Subcutaneous abdominal adipose tissue (tissue), 5 donors: ENCODE data around the gene KDSR.

ENCODE experiments used
- H3K27ac ChIP-seq: one replicate; pipeline ENCODE4 v1.7.0; 2013; ENCODE audit warnings: low read depth, mild to moderate bottlenecking, inconsistent platforms, low read length, moderate library complexity
- H3K27me3 ChIP-seq, 5 donors: one replicate each; pipeline ENCODE4 v1.7.0; 2013; ENCODE audit warnings: low read length in 5 of 5, inconsistent platforms in 1 of 5; ENCODE audit not compliant: control insufficient read depth in 5 of 5, insufficient read depth in 4 of 5
- H3K36me3 ChIP-seq, 5 donors: one replicate each; pipeline ENCODE4 v1.7.0; 2013; ENCODE audit warnings: low read length in 5 of 5; ENCODE audit not compliant: control insufficient read depth in 5 of 5, insufficient read depth in 5 of 5
- H3K4me1 ChIP-seq, 5 donors: one replicate each; pipeline ENCODE4 v1.7.0; 2013; ENCODE audit warnings: low read length in 5 of 5, mild to moderate bottlenecking in 3 of 5, moderate library complexity in 1 of 5; ENCODE audit not compliant: control insufficient read depth in 5 of 5, insufficient read depth in 5 of 5
- H3K4me3 ChIP-seq, 5 donors: one replicate each; pipeline ENCODE4 v1.7.0; 2013; ENCODE audit warnings: low read length in 5 of 5, low read depth in 1 of 5
- H3K9ac ChIP-seq, 5 donors: one replicate each; pipeline ENCODE4 v1.7.0; 2013; ENCODE audit warnings: low read length in 5 of 5, mild to moderate bottlenecking in 4 of 5, moderate library complexity in 3 of 5
- H3K9me3 ChIP-seq, 5 donors: one replicate each; pipeline ENCODE4 v1.7.0; 2013; ENCODE audit warnings: low read length in 5 of 5; ENCODE audit not compliant: control insufficient read depth in 5 of 5
- donor health status: healthy.
- donor health status: healthy.
- donor health status: healthy.
- donor health status: healthy.
- donor health status: healthy.

The KDSR gene

GRCh38 chr18:63346031-63346430 is 21.0 kb downstream of the KDSR start:
- no peaks in the 10 kb centered on the region for H3K9me3 ChIP-seq
- H3K27ac ChIP-seq: peak overlapping the region; percentile 35
- peaks cover 0 to 21% (median 17%) of the 10 kb centered on the region in 5 donors for H3K4me1 ChIP-seq
- H3K9ac ChIP-seq: peak overlapping the region in 1 of 5 donors; percentile 32
- H3K4me3 ChIP-seq: no peak overlapping the region
- H3K27me3 ChIP-seq: no peaks in the 10 kb centered on the region
- H3K36me3 ChIP-seq: peaks cover 19 to 65% (median 62%) of the 10 kb centered on the region in 5 donors

GRCh38 chr18:63344918-63345317 is 22.1 kb downstream of the KDSR start:
- no peaks in the 10 kb centered on the region for H3K9me3 ChIP-seq
- H3K36me3 ChIP-seq: peaks cover 16 to 62% (median 58%) of the 10 kb centered on the region in 5 donors
- H3K4me1 ChIP-seq: peaks cover 0 to 21% (median 17%) of the 10 kb centered on the region in 5 donors
- H3K27ac ChIP-seq: no peak overlapping the region
- no peaks in the 10 kb centered on the region for H3K27me3 ChIP-seq
- H3K4me3 ChIP-seq: no peak overlapping the region
- H3K9ac ChIP-seq: no peak overlapping the region

GRCh38 chr18:63344263-63344662 is 22.7 kb downstream of the KDSR start:
- H3K27me3 ChIP-seq: no peaks in the 10 kb centered on the region
- H3K9ac ChIP-seq: no peak overlapping the region
- H3K4me3 ChIP-seq: no peak overlapping the region
- H3K27ac ChIP-seq: no peak overlapping the region
- H3K9me3 ChIP-seq: no peaks in the 10 kb centered on the region
- H3K36me3 ChIP-seq: peaks cover 12 to 57% (median 53%) of the 10 kb centered on the region in 5 donors
- peaks cover 0 to 21% (median 17%) of the 10 kb centered on the region in 5 donors for H3K4me1 ChIP-seq

- Histone ChIP-seq H3K9me3 (no peaks in the 10 kb centered on the region), H3K36me3 (peaks cover 14 to 66% (median 47%) of the 10 kb centered on the region in 5 donors), H3K4me3 (no peak overlapping the region), H3K27ac (no peak overlapping the region), H3K9ac (no peak overlapping the region), H3K27me3 (no peaks in the 10 kb centered on the region), H3K4me1 (peaks cover 0 to 18% (median 16%) of the 10 kb centered on the region in 5 donors)
Observed at GRCh38 chr18:63342206-63342605, 24.8 kb downstream of the KDSR start.

- H3K9ac ChIP-seq: no peak overlapping the region
- no peak overlapping the region for H3K27ac ChIP-seq
- no peak overlapping the region for H3K4me3 ChIP-seq
- H3K27me3 ChIP-seq: no peaks in the 10 kb centered on the region
- H3K9me3 ChIP-seq: no peaks in the 10 kb centered on the region
- peaks cover 0 to 15% (median 10%) of the 10 kb centered on the region in 5 donors for H3K4me1 ChIP-seq
- peaks cover 13 to 60% (median 39%) of the 10 kb centered on the region in 5 donors for H3K36me3 ChIP-seq
Observed at GRCh38 chr18:63339920-63340484, 27.0 kb downstream of the KDSR start.

- Histone ChIP-seq H3K4me1 (peaks cover 0 to 12% (median 2%) of the 10 kb centered on the region in 5 donors), H3K27me3 (no peaks in the 10 kb centered on the region), H3K4me3 (no peak overlapping the region), H3K9ac (no peak overlapping the region), H3K9me3 (no peaks in the 10 kb centered on the region), H3K36me3 (peaks cover 21 to 65% (median 49%) of the 10 kb centered on the region in 5 donors), H3K27ac (peak overlapping the region; percentile 58)
Observed at GRCh38 chr18:63336366-63337099, 30.5 kb downstream of the KDSR start.

- no peaks in the 10 kb centered on the region for H3K9me3 ChIP-seq
- peaks cover 22 to 51% (median 41%) of the 10 kb centered on the region in 5 donors for H3K36me3 ChIP-seq
Observed at GRCh38 chr18:63331105-63331504, 35.9 kb downstream of the KDSR start.

GRCh38 chr18:63329431-63330145 is 37.4 kb downstream of the KDSR start:
- H3K4me1 ChIP-seq: peaks cover 0 to 10% (median 0%) of the 10 kb centered on the region in 5 donors
- no peaks in the 10 kb centered on the region for H3K27me3 ChIP-seq
- H3K27ac ChIP-seq: no peak overlapping the region
- peaks cover 18 to 38% (median 31%) of the 10 kb centered on the region in 5 donors for H3K36me3 ChIP-seq
- H3K9me3 ChIP-seq: no peaks in the 10 kb centered on the region
- H3K4me3 ChIP-seq: no peak overlapping the region
- no peak overlapping the region for H3K9ac ChIP-seq

More at GRCh38 chr18:63331105-63331504, 35.9 kb downstream of the KDSR start:
- peaks cover 0 to 14% (median 2%) of the 10 kb centered on the region in 5 donors for H3K4me1 ChIP-seq
- H3K9ac ChIP-seq: no peak overlapping the region
- no peak overlapping the region for H3K27ac ChIP-seq
- no peak overlapping the region for H3K4me3 ChIP-seq
- no peaks in the 10 kb centered on the region for H3K27me3 ChIP-seq

GRCh38 chr18:63326011-63326410 is 41.0 kb downstream of the KDSR start:
- H3K4me1 ChIP-seq: peaks cover 0 to 19% (median 14%) of the 10 kb centered on the region in 5 donors

More at GRCh38 chr18:63326011-63326410, 41.0 kb downstream of the KDSR start:
- peaks cover 4 to 7% (median 6%) of the 10 kb centered on the region in 5 donors for H3K36me3 ChIP-seq
- no peaks in the 10 kb centered on the region for H3K9me3 ChIP-seq
- no peak overlapping the region for H3K4me3 ChIP-seq
- no peak overlapping the region for H3K27ac ChIP-seq
- H3K27me3 ChIP-seq: no peaks in the 10 kb centered on the region
- no peak overlapping the region for H3K9ac ChIP-seq
